HL-60 (cell line): Measurements from ENCODE around the gene SLC34A1.
A peak's percentile ranks its signal among the peaks of the same experiment; 100 is the strongest.
"Not testable (repeated sequence)": the region's sequence is repeated elsewhere in the genome, so short reads cannot be mapped to it uniquely, and the experiment has no call there.

ENCODE experiments used
- DNase-seq, 2 experiments: peaks; one replicate each; pipeline ENCODE4 v3.0.0-alpha.2; 2010 to 2020; ENCODE audit warnings: low read depth in 1 of 2, low spot score in 1 of 2
- H3K27ac ChIP-seq: fragments of 250-450 bp; sonication (Bioruptor Pico); replicated peaks from 2 replicates; pipeline ENCODE4 v1.5.1; 2020; ENCODE audit warnings: mild to moderate bottlenecking, moderate library complexity
- H3K27me3 ChIP-seq: fragments of 250-450 bp; sonication (Bioruptor Pico); 2 replicates; pipeline ENCODE4 v1.5.1; 2021; ENCODE audit warnings: mild to moderate bottlenecking, moderate library complexity; ENCODE audit not compliant: insufficient read depth, poor library complexity, severe bottlenecking
- H3K4me3 ChIP-seq: replicated peaks from 2 replicates; pipeline ENCODE4 v1.5.1; 2011; ENCODE audit warnings: mild to moderate bottlenecking, control low read depth, low read length; ENCODE audit not compliant: insufficient read depth
- CTCF ChIP-seq: IDR thresholded peaks from one replicate; pipeline ENCODE4 v1.5.1; 2011; ENCODE audit warnings: low read length, control low read depth, inconsistent platforms; ENCODE audit not compliant: insufficient read depth
- GABPA ChIP-seq: IDR thresholded peaks from 2 replicates; pipeline ENCODE4 v1.6.1; 2012; ENCODE audit warnings: low read depth
- POLR2AphosphoS5 ChIP-seq: IDR thresholded peaks from 2 replicates; pipeline ENCODE4 v1.6.1; 2012; ENCODE audit warnings: low read depth
- REST ChIP-seq: IDR thresholded peaks from 2 replicates; pipeline ENCODE4 v1.6.1; 2012; ENCODE audit warnings: low read depth; ENCODE audit not compliant: insufficient replicate concordance
- SPI1 ChIP-seq: IDR thresholded peaks from 2 replicates; pipeline ENCODE4 v1.6.1; 2012; ENCODE audit warnings: low read depth, mild to moderate bottlenecking, borderline replicate concordance

SLC34A1 gene

DNA sequence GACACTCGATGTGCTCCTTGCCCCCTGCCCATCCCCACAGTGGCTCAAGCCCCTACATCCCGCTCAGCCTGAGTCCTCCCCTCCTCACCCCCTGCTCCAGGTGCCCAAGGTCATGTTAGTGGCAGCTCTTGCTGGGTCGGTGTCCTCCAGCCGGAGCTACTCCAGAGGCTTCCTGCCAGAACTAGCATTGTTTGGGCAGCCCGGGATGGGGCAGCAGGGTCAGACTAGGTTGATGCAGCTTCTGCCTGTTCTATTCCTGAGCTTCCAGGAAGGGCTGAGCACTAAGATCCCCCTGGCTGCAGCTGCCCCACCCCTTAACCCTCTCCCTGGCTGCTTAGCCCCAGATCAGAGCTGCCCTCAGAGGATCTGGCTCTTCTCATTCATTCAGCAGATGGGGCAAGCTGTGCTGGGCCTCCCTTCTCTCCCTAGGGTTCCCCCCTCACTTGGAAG lies 25.8 kb upstream of the SLC34A1 start:
- H3K27ac ChIP-seq, result peak overlapping the region; percentile 96
- no peaks in the 10 kb centered on the region for H3K27me3 ChIP-seq
- DNase-seq, result no peak
- TF ChIP-seq REST (no peak), CTCF (no peak)
- H3K4me3 ChIP-seq, result peak overlapping the region; percentile 72

GRCh38 chr5:177359451-177359851 lies 24.8 kb upstream of the SLC34A1 start:
- TF ChIP-seq CTCF (no peak), POLR2AphosphoS5 (no peak), GABPA (no peak), REST (no peak), SPI1 (no peak)
- Histone ChIP-seq H3K27me3 (no peaks in the 10 kb centered on the region), H3K4me3 (no peak overlapping the region), H3K27ac (no peak overlapping the region)
- no peak for DNase-seq

GRCh38 chr5:177359860-177360259 lies 24.4 kb upstream of the SLC34A1 start:
- no peak for TF ChIP-seq CTCF
- TF ChIP-seq REST, result no peak
- TF ChIP-seq GABPA, result no peak
- no peak for TF ChIP-seq POLR2AphosphoS5
- no peak for TF ChIP-seq SPI1
- Histone ChIP-seq H3K27ac (no peak overlapping the region), H3K27me3 (no peaks in the 10 kb centered on the region), H3K4me3 (no peak overlapping the region)
- no peak for DNase-seq

DNA sequence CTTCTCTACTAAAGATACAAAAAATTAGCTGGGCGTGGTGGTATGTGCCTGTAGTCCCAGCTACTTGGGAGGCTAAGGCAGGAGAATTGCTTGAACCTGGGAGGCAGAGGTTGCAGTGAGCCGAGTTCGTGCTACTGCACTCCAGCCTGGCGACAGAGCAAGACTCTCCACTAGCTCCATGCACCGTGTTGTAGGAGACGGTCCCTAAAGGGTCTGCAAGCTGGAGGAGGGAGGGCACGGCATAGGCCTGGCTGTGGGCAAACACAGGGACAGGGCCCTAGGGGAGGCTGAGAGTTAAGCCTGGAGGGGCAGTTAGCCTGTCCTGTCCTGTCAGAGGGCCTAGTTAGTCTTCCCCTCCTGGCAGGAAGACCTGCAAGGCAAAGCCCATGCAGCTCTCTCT lies 23.5 kb upstream of the SLC34A1 start:
- H3K27ac ChIP-seq, H3K4me3 ChIP-seq, H3K27me3 ChIP-seq, DNase-seq: not testable (repeated sequence)
